DOHH2 (cell line): ENCODE data around the gene THSD7A.

Experiments used
- CTCF ChIP-seq: fragments of 200-600 bp; sonication (generic); IDR thresholded peaks from one replicate; pipeline ENCODE4 v1.5.1; 2014; ENCODE audit warnings: antibody characterized with exemption, mild to moderate bottlenecking, low read depth, low read length; ENCODE audit not compliant: poor library complexity, severe bottlenecking
- EZH2phosphoT487 ChIP-seq: fragments of 200-600 bp; sonication (generic); IDR thresholded peaks from 2 replicates; pipeline ENCODE4 v1.6.1; 2017; ENCODE audit warnings: borderline replicate concordance, mild to moderate bottlenecking, antibody characterized with exemption, low read length, moderate library complexity, mixed read lengths

- TF ChIP-seq CTCF (no peak), EZH2phosphoT487 (no peak)
Observed at GRCh38 chr7:11485636-11486035, 346.4 kb downstream of the THSD7A start.
